ENCODE data around the gene MILR1.

DNA sequence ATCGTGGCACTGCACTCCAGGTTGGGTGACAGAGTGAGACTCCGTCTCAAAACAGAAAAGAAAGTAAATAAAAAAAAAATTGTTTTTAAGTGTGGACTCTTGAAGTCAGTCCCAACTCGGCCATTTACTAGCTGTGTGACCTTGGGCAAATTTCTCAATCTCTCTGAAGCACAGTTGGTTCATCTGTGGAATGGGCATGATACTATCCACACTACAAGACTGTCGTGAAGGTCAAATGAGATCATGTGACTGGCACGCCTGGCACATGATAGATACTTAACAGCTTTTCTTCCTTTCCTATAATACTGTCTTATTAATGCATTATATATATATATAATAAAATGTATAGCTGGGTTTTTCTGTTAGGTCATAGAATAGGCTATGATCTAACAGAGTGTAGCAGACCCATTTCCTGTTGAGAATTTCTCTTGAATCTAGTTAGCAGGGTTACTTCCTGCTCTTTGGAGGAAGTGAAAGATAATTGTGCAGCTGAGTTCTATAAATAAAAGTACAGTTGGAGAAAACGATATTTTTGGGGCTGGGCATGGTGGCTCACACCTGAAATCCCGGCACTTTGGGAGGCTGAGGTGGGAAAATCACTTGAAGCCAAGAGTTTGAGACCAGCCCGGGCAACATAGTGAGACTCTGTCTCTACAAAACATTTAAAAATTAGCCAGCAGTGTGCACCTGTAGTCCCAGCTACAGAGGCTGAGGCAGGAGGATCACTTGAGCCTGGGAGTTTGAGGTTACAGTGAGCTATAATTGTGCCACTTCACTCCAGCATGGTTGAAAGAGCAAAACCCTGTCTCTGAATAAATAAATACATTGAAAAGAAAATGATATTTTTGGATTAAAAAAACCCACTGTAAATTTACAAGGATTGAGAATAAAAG lies 7.3 kb downstream of the MILR1 start:
- TF ChIP-seq, protein P1, sequence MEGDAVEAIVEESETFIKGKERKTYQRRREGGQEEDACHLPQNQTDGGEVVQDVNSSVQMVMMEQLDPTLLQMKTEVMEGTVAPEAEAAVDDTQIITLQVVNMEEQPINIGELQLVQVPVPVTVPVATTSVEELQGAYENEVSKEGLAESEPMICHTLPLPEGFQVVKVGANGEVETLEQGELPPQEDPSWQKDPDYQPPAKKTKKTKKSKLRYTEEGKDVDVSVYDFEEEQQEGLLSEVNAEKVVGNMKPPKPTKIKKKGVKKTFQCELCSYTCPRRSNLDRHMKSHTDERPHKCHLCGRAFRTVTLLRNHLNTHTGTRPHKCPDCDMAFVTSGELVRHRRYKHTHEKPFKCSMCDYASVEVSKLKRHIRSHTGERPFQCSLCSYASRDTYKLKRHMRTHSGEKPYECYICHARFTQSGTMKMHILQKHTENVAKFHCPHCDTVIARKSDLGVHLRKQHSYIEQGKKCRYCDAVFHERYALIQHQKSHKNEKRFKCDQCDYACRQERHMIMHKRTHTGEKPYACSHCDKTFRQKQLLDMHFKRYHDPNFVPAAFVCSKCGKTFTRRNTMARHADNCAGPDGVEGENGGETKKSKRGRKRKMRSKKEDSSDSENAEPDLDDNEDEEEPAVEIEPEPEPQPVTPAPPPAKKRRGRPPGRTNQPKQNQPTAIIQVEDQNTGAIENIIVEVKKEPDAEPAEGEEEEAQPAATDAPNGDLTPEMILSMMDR (IDR thresholded peaks at IDR 0.05): no peak
- TF ChIP-seq ZFX (IDR thresholded peaks at IDR 0.05; ENCODE audit: borderline replicate concordance): no peak
